IPS DF 19.7 (cell line): ENCODE measurements around the gene UBTD1.
"Not testable (repeated sequence)": the region's sequence is repeated elsewhere in the genome, so short reads cannot be mapped to it uniquely, and the experiment has no call there.

ENCODE experiments used
- DNase-seq: peaks from one replicate; pipeline ENCODE4 v3.0.0-alpha.2; 2013; ENCODE audit warnings: low read depth, low spot score

The UBTD1 gene

GRCh38 chr10:97538411-97538810, 39.7 kb downstream of the UBTD1 start:
- no peak for DNase-seq

- no peak for DNase-seq
Observed at GRCh38 chr10:97538839-97539238, 40.1 kb downstream of the UBTD1 start.

GRCh38 chr10:97539523-97540200, 40.9 kb downstream of the UBTD1 start:
- DNase-seq = no peak

- no peak for DNase-seq
Observed at GRCh38 chr10:97540669-97541500, 42.2 kb downstream of the UBTD1 start.

- DNase-seq = no peak
Observed at GRCh38 chr10:97542169-97543024, 43.7 kb downstream of the UBTD1 start.

GRCh38 chr10:97543025-97543546, 44.4 kb downstream of the UBTD1 start:
- DNase-seq = no peak

- DNase-seq = no peak
Observed at GRCh38 chr10:97546456-97547270, 47.9 kb downstream of the UBTD1 start.

GRCh38 chr10:97547271-97547600, 48.5 kb downstream of the UBTD1 start:
- DNase-seq = no peak

- no peak for DNase-seq
Observed at GRCh38 chr10:97547962-97548361, 49.2 kb downstream of the UBTD1 start.

- DNase-seq = no peak
Observed at GRCh38 chr10:97548828-97549455, 50.2 kb downstream of the UBTD1 start.

GRCh38 chr10:97549587-97550322, 51.0 kb downstream of the UBTD1 start:
- DNase-seq = no peak

- no peak for DNase-seq
Observed at GRCh38 chr10:97550336-97551149, 51.8 kb downstream of the UBTD1 start.

GRCh38 chr10:97551271-97551670, 52.5 kb downstream of the UBTD1 start:
- DNase-seq = no peak

GRCh38 chr10:97553575-97554031, 54.9 kb downstream of the UBTD1 start:
- DNase-seq = no peak

GRCh38 chr10:97554336-97554735, 55.6 kb downstream of the UBTD1 start:
- DNase-seq = not testable (repeated sequence)

- DNase-seq = not testable (repeated sequence)
Observed at GRCh38 chr10:97555541-97555940, 56.8 kb downstream of the UBTD1 start.

GRCh38 chr10:97560731-97561381, 62.1 kb downstream of the UBTD1 start:
- DNase-seq = not testable (repeated sequence)

GRCh38 chr10:97561386-97562077, 62.8 kb downstream of the UBTD1 start:
- DNase-seq = not testable (repeated sequence)
